Measurements from ENCODE around the gene AP3B2.

DNA sequence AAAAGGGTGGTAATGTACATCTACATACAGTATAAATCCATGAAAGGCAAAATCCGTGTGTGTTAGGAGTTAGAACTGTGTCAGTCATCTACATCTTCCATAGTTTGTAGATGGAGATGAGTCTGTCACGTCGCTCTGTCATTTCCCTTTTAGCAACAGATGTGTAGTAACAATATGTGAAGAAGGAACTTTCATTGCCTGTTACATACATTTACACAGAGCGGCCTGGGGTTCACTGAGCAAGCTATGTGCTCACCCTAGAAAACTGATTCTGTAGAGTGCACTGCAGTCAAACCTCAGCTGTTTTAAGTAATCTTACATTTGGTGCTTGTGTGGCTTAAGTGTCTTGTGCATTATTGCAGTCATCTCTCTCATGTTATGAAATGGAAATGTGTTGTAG lies 41.6 kb upstream of the AP3B2 start:
- TF ChIP-seq, protein P1, sequence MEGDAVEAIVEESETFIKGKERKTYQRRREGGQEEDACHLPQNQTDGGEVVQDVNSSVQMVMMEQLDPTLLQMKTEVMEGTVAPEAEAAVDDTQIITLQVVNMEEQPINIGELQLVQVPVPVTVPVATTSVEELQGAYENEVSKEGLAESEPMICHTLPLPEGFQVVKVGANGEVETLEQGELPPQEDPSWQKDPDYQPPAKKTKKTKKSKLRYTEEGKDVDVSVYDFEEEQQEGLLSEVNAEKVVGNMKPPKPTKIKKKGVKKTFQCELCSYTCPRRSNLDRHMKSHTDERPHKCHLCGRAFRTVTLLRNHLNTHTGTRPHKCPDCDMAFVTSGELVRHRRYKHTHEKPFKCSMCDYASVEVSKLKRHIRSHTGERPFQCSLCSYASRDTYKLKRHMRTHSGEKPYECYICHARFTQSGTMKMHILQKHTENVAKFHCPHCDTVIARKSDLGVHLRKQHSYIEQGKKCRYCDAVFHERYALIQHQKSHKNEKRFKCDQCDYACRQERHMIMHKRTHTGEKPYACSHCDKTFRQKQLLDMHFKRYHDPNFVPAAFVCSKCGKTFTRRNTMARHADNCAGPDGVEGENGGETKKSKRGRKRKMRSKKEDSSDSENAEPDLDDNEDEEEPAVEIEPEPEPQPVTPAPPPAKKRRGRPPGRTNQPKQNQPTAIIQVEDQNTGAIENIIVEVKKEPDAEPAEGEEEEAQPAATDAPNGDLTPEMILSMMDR (IDR thresholded peaks at IDR 0.05; ENCODE audit: borderline replicate concordance, extremely low read depth, low read length, poor library complexity, severe bottlenecking), result no peak
- TF ChIP-seq EZH2 (IDR thresholded peaks at IDR 0.05; ENCODE audit: borderline replicate concordance, low read depth, low read length, severe bottlenecking), result no peak
